ENCODE measurements around the gene OR1J2. TPM values are rescaled to one million over a fixed set of nuclear protein-coding genes. Genes with fewer than 3 reads are reported as not detected.
"Not testable (repeated sequence)": the region's sequence is repeated elsewhere in the genome, so short reads cannot be mapped to it uniquely, and the experiment has no call there.

Gene OR1J2
- total and polyA plus RNA-seq, 2 donors: not detected

DNA sequence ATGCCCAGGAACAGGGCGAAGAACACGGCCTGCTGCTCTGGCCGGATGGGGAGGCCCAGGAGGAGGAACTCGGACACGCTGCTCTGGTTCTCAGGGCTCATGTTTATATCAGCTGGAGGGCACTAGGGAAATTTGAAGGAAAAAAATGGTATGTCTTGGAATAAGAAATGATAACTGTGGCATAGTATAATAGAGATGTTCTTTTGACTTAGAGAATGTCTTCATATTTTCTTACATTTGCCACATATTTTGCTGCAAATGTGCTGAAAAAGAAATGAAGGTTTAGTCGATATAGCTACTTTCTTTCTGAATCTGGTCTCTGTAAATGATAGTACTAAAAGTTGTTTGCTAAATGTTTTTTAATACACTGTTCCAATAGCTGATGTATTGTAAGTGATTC, 32.8 kb upstream of the OR1J2 start, which contains the start of gene OR1J1:
Gene OR1J1 (minus strand): TSS at position 101 of the 400 bp plus-strand sequence. CDS start 0 bp downstream, at position 101.
- Histone ChIP-seq H3K9me3 (ENCODE audit: control insufficient read depth in 2 of 2, insufficient read depth in 1 of 2, low read length in 1 of 2) (no peaks in the 10 kb centered on the region), H3K4me3 (ENCODE audit: low read length in 2 of 2) (no peak within 1 kb of the TSS), H3K36me3 (ENCODE audit: control insufficient read depth in 2 of 2, insufficient read depth in 2 of 2, low read length in 1 of 2) (no peaks in the 10 kb centered on the region), H3K4me1 (ENCODE audit: control insufficient read depth in 2 of 2, insufficient read depth in 2 of 2, low read length in 2 of 2) (no peaks in the 10 kb centered on the region), H3K27me3 (ENCODE audit: control insufficient read depth in 2 of 2, insufficient read depth in 1 of 2, low read length in 1 of 2) (no peaks in the 10 kb centered on the region), H3K27ac (ENCODE audit: low read depth in 1 of 2, low read length in 1 of 2) (no peak within 1 kb of the TSS)
- DNase-seq (ENCODE audit: low read depth in 6 of 9, low spot score in 9 of 9): no peak
- 95% methylated on average over 6 of the region's 6 CpGs for WGBS

GRCh38 chr9:122479062-122479461, 31.5 kb upstream of the OR1J2 start:
- Histone ChIP-seq H3K36me3 (ENCODE audit: control insufficient read depth in 2 of 2, insufficient read depth in 2 of 2, low read length in 1 of 2) (no peaks in the 10 kb centered on the region), H3K4me3 (ENCODE audit: low read length in 2 of 2) (no peak overlapping the region), H3K9me3 (ENCODE audit: control insufficient read depth in 2 of 2, insufficient read depth in 1 of 2, low read length in 1 of 2) (no peaks in the 10 kb centered on the region), H3K4me1 (ENCODE audit: control insufficient read depth in 2 of 2, insufficient read depth in 2 of 2, low read length in 2 of 2) (no peaks in the 10 kb centered on the region), H3K27ac (ENCODE audit: low read depth in 1 of 2, low read length in 1 of 2) (no peak overlapping the region), H3K27me3 (ENCODE audit: control insufficient read depth in 2 of 2, insufficient read depth in 1 of 2, low read length in 1 of 2) (no peaks in the 10 kb centered on the region)
- no peak for DNase-seq (ENCODE audit: low read depth in 6 of 9, low spot score in 9 of 9)
- WGBS: 96% methylated on average over 5 of the region's 5 CpGs

- H3K27ac ChIP-seq (ENCODE audit: low read depth in 1 of 2, low read length in 1 of 2): no peak overlapping the region
- no peaks in the 10 kb centered on the region for H3K36me3 ChIP-seq (ENCODE audit: control insufficient read depth in 2 of 2, insufficient read depth in 2 of 2, low read length in 1 of 2)
- no peaks in the 10 kb centered on the region for H3K4me1 ChIP-seq (ENCODE audit: control insufficient read depth in 2 of 2, insufficient read depth in 2 of 2, low read length in 2 of 2)
- WGBS: 62% methylated on average over 2 of the region's 2 CpGs
- peak in 8 of 9 donors; percentile 4 to 41 (median 8) for DNase-seq (ENCODE audit: low read depth in 6 of 9, low spot score in 9 of 9)
- no peaks in the 10 kb centered on the region for H3K9me3 ChIP-seq (ENCODE audit: control insufficient read depth in 2 of 2, insufficient read depth in 1 of 2, low read length in 1 of 2)
- no peak overlapping the region for H3K4me3 ChIP-seq (ENCODE audit: low read length in 2 of 2)
- H3K27me3 ChIP-seq (ENCODE audit: control insufficient read depth in 2 of 2, insufficient read depth in 1 of 2, low read length in 1 of 2): no peaks in the 10 kb centered on the region
Measured at GRCh38 chr9:122498883-122499288, 11.7 kb upstream of the OR1J2 start.

GRCh38 chr9:122506964-122507363, 3.6 kb upstream of the OR1J2 start:
- no peaks in the 10 kb centered on the region for H3K27me3 ChIP-seq (ENCODE audit: control insufficient read depth in 2 of 2, insufficient read depth in 1 of 2, low read length in 1 of 2)
- DNase-seq (ENCODE audit: low read depth in 6 of 9, low spot score in 9 of 9): no peak
- H3K27ac ChIP-seq (ENCODE audit: low read depth in 1 of 2, low read length in 1 of 2): no peak overlapping the region
- no peaks in the 10 kb centered on the region for H3K4me1 ChIP-seq (ENCODE audit: control insufficient read depth in 2 of 2, insufficient read depth in 2 of 2, low read length in 2 of 2)
- H3K36me3 ChIP-seq (ENCODE audit: control insufficient read depth in 2 of 2, insufficient read depth in 2 of 2, low read length in 1 of 2): no peaks in the 10 kb centered on the region
- 69% methylated on average over 2 of the region's 2 CpGs for WGBS
- no peaks in the 10 kb centered on the region for H3K9me3 ChIP-seq (ENCODE audit: control insufficient read depth in 2 of 2, insufficient read depth in 1 of 2, low read length in 1 of 2)
- no peak overlapping the region for H3K4me3 ChIP-seq (ENCODE audit: low read length in 2 of 2)

DNA sequence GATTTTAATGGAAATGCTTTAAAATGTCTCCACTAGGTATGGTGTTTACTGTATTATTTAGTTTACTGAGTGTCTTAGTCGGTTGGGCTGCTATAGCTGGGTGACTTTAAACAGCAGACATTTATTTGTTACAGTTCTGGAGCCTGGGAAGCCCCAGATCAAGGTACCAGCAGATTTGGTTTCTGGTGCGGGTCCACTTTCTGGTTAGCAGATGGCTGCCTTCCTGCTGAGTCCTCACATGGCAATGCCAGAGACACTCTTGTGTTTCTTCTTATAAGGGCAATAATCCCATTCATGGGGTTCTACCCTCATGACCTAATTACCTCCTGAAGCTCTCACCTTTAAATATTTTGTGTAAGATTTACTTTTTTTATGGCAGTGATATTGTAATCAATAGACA, 7.6 kb downstream of the OR1J2 start:
- H3K4me3 ChIP-seq (ENCODE audit: low read length in 2 of 2): no peak overlapping the region
- WGBS: 66% methylated on average over 2 of the region's 2 CpGs
- no peaks in the 10 kb centered on the region for H3K27me3 ChIP-seq (ENCODE audit: control insufficient read depth in 2 of 2, insufficient read depth in 1 of 2, low read length in 1 of 2)
- no peaks in the 10 kb centered on the region for H3K9me3 ChIP-seq (ENCODE audit: control insufficient read depth in 2 of 2, insufficient read depth in 1 of 2, low read length in 1 of 2)
- H3K27ac ChIP-seq (ENCODE audit: low read depth in 1 of 2, low read length in 1 of 2): no peak overlapping the region
- no peak for DNase-seq (ENCODE audit: low read depth in 6 of 9, low spot score in 9 of 9)
- no peaks in the 10 kb centered on the region for H3K36me3 ChIP-seq (ENCODE audit: control insufficient read depth in 2 of 2, insufficient read depth in 2 of 2, low read length in 1 of 2)
- no peaks in the 10 kb centered on the region for H3K4me1 ChIP-seq (ENCODE audit: control insufficient read depth in 2 of 2, insufficient read depth in 2 of 2, low read length in 2 of 2)

DNA sequence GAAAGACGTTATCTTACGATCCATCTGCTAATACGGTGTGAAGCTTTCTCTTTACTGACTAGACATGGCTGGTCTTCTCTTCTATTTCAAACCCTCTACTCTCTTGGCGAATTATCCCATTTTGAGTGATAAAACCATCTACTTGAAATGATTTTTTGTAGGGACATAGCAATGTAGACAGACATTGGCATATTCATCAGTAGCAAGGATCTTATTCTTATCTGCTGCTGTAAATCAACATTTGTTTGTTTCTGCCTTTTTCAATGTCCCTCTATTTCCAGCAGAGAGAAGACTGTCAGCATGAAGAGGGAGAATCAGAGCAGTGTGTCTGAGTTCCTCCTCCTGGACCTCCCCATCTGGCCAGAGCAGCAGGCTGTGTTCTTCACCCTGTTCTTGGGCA, 8.2 kb downstream of the OR1J2 start, which contains the start of gene OR1J4:
Gene OR1J4 (plus strand): TSS at position 301 of the 400 bp plus-strand sequence. CDS start 0 bp downstream, at position 301.
- Histone ChIP-seq H3K27me3 (ENCODE audit: control insufficient read depth in 2 of 2, insufficient read depth in 1 of 2, low read length in 1 of 2) (no peaks in the 10 kb centered on the region), H3K27ac (ENCODE audit: low read depth in 1 of 2, low read length in 1 of 2) (no peak within 1 kb of the TSS), H3K4me1 (ENCODE audit: control insufficient read depth in 2 of 2, insufficient read depth in 2 of 2, low read length in 2 of 2) (no peaks in the 10 kb centered on the region), H3K4me3 (ENCODE audit: low read length in 2 of 2) (no peak within 1 kb of the TSS), H3K36me3 (ENCODE audit: control insufficient read depth in 2 of 2, insufficient read depth in 2 of 2, low read length in 1 of 2) (no peaks in the 10 kb centered on the region), H3K9me3 (ENCODE audit: control insufficient read depth in 2 of 2, insufficient read depth in 1 of 2, low read length in 1 of 2) (no peaks in the 10 kb centered on the region)
- DNase-seq (ENCODE audit: low read depth in 6 of 9, low spot score in 9 of 9): no peak
- WGBS: 89% methylated on average over 4 of the region's 4 CpGs

DNA sequence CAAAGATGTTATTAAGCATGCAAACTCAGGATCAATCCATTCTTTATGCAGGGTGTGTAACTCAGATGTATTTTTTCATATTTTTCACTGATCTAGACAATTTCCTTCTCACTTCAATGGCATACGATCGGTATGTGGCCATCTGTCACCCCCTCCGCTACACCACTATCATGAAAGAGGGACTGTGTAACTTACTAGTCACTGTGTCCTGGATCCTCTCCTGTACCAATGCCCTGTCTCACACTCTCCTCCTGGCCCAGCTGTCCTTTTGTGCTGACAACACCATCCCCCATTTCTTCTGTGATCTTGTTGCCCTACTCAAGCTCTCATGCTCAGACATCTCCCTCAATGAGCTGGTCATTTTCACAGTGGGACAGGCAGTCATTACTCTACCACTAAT, 8.8 kb downstream of the OR1J2 start:
- H3K27me3 ChIP-seq (ENCODE audit: control insufficient read depth in 2 of 2, insufficient read depth in 1 of 2, low read length in 1 of 2): no peaks in the 10 kb centered on the region
- no peak overlapping the region for H3K27ac ChIP-seq (ENCODE audit: low read depth in 1 of 2, low read length in 1 of 2)
- no peak for DNase-seq (ENCODE audit: low read depth in 6 of 9, low spot score in 9 of 9)
- WGBS: 97% methylated on average over 3 of the region's 3 CpGs
- no peaks in the 10 kb centered on the region for H3K4me1 ChIP-seq (ENCODE audit: control insufficient read depth in 2 of 2, insufficient read depth in 2 of 2, low read length in 2 of 2)
- no peak overlapping the region for H3K4me3 ChIP-seq (ENCODE audit: low read length in 2 of 2)
- H3K36me3 ChIP-seq (ENCODE audit: control insufficient read depth in 2 of 2, insufficient read depth in 2 of 2, low read length in 1 of 2): no peaks in the 10 kb centered on the region
- H3K9me3 ChIP-seq (ENCODE audit: control insufficient read depth in 2 of 2, insufficient read depth in 1 of 2, low read length in 1 of 2): no peaks in the 10 kb centered on the region

DNA sequence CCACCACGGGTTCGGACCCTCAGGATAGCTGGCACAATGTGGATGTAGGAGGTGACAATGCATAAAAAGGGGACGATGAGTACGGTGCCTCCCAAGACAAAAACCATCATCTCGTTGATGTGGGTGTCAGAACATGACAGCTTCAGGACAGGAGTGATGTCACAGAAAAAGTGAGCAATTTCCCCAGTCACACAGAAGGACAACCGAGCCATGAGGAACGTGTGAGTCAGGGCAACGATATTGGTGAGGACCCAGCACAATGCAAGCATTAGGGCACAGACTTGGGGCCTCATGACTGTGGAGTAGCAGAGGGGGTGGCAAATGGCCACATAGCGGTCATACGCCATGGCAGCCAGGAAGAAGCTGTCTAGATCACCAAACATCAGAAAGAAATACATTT, 16.0 kb downstream of the OR1J2 start:
- Histone ChIP-seq H3K27ac (ENCODE audit: low read depth in 1 of 2, low read length in 1 of 2) (no peak overlapping the region), H3K4me3 (ENCODE audit: low read length in 2 of 2) (no peak overlapping the region), H3K9me3 (ENCODE audit: control insufficient read depth in 2 of 2, insufficient read depth in 1 of 2, low read length in 1 of 2) (no peaks in the 10 kb centered on the region), H3K36me3 (ENCODE audit: control insufficient read depth in 2 of 2, insufficient read depth in 2 of 2, low read length in 1 of 2) (no peaks in the 10 kb centered on the region), H3K4me1 (ENCODE audit: control insufficient read depth in 2 of 2, insufficient read depth in 2 of 2, low read length in 2 of 2) (no peaks in the 10 kb centered on the region), H3K27me3 (ENCODE audit: control insufficient read depth in 2 of 2, insufficient read depth in 1 of 2, low read length in 1 of 2) (no peaks in the 10 kb centered on the region)
- WGBS: 92% methylated on average over 10 of the region's 10 CpGs
- no peak for DNase-seq (ENCODE audit: low read depth in 6 of 9, low spot score in 9 of 9)

DNA sequence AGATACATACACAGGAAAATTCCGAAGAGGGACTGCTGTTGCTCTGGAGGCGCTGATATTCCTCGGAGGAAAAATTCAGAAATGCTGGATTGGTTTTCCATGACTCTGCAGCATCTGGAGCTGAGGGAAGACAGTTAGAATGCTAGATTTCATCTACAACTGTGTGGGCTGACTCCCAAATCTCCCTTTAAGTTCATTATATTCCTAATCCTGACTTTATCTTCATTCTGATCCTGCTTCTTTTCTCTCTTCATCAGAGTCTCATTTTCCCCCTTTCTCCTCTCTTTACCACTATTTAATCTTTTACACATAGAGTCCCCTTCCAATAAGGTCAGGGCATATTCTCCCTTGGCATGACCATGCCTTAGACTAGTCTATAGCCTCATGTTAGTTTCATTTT, 16.6 kb downstream of the OR1J2 start, which contains the start of gene OR1N1:
Gene OR1N1 (minus strand): TSS at position 101 of the 400 bp plus-strand sequence. CDS start 0 bp downstream, at position 101.
- Histone ChIP-seq H3K27me3 (ENCODE audit: control insufficient read depth in 2 of 2, insufficient read depth in 1 of 2, low read length in 1 of 2) (no peaks in the 10 kb centered on the region), H3K36me3 (ENCODE audit: control insufficient read depth in 2 of 2, insufficient read depth in 2 of 2, low read length in 1 of 2) (no peaks in the 10 kb centered on the region), H3K9me3 (ENCODE audit: control insufficient read depth in 2 of 2, insufficient read depth in 1 of 2, low read length in 1 of 2) (no peaks in the 10 kb centered on the region), H3K4me1 (ENCODE audit: control insufficient read depth in 2 of 2, insufficient read depth in 2 of 2, low read length in 2 of 2) (no peaks in the 10 kb centered on the region), H3K4me3 (ENCODE audit: low read length in 2 of 2) (no peak within 1 kb of the TSS), H3K27ac (ENCODE audit: low read depth in 1 of 2, low read length in 1 of 2) (no peak within 1 kb of the TSS)
- no peak for DNase-seq (ENCODE audit: low read depth in 6 of 9, low spot score in 9 of 9)
- 95% methylated on average over 3 of the region's 3 CpGs for WGBS

DNA sequence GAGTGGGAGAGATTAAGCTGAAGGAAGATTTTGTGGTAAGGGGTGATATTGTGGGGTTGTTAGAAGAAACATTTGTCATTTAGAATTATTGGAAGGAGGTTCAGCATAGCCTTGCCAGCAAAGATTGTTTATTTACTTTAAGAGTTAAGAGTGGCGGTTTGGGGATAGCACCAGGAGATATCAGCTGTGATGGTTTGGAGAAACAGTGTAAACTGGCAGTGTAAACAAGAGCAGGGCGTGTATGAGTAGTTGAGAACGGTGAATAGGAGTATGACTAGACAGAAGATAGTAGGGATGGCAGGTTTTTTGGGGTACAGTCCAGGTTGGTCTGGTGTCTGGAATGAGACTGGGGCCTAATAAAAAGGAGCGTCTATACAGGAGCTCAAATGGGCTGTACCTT, 20.6 kb downstream of the OR1J2 start:
- not testable (repeated sequence) for DNase-seq (ENCODE audit: low read depth in 6 of 9, low spot score in 9 of 9); H3K4me3 ChIP-seq (ENCODE audit: low read length in 2 of 2); H3K9me3 ChIP-seq (ENCODE audit: control insufficient read depth in 2 of 2, insufficient read depth in 1 of 2, low read length in 1 of 2); H3K4me1 ChIP-seq (ENCODE audit: control insufficient read depth in 2 of 2, insufficient read depth in 2 of 2, low read length in 2 of 2); H3K27me3 ChIP-seq (ENCODE audit: control insufficient read depth in 2 of 2, insufficient read depth in 1 of 2, low read length in 1 of 2); H3K27ac ChIP-seq (ENCODE audit: low read depth in 1 of 2, low read length in 1 of 2); H3K36me3 ChIP-seq (ENCODE audit: control insufficient read depth in 2 of 2, insufficient read depth in 2 of 2, low read length in 1 of 2)
- WGBS: 87% methylated on average over 4 of the region's 4 CpGs

Measured in thymus (tissue), 11 donors.